Measurements from ENCODE around the gene TTC16.

The TTC16 gene

DNA sequence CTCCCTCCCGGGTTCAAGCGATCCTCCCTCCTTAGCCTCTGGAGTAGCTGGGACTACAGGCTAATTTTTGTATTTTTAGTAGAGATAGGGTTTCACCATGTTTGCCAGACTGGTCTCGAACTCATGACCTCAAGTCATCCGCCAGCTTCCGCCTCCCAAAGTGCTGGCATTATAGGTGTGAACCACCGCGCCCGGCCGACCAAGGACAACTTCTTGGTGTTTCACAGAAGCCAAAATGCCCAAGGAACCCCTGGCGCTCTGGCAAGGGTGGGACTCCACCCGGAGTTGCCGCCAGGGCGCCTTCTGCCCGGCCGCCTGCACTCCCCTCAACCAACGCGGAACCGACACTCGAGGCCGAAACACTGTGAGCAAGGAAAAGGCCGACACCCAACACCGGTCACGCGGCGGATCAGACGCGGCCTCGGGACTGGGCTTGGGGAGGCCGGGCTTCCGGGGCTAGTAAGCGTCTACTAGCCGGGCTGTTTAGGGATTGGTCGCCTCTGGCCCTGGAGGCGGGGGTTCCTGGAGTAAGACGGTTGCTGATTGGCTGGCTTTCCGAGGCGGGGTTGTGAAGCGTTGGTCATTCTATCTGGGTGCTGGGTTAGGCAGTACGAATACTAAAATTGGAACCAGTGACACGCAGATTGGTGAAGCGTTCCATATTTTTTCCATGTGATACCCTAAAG, 16.8 kb upstream of the TTC16 start:
- DNase-seq = peak; percentile 78

DNA sequence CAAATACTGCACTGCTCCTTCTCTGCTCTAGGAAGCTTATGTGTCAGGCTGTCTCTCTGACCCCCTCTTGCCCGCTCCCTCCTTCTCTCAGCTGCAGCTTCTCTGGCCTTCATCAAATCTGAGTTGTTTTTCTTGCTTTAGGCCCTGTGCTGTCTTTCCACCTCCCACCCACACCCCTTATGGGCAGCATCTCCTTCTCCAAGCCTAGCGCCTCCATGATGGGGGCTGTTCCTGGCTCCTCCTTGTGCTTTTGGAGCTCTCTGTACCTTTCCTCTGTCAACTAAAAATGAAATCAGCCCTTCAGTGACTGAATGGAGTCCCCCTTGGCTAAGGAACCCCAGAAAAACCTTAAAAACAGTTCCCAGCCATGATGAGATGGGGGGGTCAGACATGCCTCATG, 15.7 kb upstream of the TTC16 start:
- DNase-seq = no peak

DNA sequence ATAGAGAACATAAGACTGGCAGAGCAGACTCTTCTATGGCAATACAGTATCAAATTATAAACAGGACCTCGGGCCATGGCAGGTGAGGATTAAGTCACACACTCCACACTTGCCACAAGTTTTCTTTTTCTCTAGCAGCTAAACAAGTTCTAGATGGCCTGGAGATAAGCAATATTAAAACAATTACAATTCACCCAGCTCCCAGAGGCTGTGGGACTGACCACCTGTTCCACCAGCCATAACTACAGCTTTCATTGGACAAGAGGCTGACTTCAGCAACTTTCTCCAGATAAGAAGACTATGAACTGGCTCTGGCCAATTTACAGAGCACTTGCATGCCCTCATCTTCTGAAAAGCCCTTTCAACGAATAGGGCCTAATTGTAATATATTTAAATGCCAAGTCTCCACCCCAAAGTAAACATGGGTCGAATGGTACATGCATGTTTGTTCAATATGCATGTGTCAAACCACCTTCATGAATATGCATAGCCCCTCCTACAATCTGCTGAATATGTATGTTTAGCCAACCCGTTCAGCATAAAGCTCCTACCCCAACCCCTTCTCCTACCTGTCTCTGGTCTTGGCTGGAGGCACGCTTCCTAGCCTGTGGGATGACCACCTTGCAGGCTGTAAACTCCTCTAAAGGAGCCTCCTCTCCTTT, 15.2 kb upstream of the TTC16 start:
- no peak for DNase-seq

DNA sequence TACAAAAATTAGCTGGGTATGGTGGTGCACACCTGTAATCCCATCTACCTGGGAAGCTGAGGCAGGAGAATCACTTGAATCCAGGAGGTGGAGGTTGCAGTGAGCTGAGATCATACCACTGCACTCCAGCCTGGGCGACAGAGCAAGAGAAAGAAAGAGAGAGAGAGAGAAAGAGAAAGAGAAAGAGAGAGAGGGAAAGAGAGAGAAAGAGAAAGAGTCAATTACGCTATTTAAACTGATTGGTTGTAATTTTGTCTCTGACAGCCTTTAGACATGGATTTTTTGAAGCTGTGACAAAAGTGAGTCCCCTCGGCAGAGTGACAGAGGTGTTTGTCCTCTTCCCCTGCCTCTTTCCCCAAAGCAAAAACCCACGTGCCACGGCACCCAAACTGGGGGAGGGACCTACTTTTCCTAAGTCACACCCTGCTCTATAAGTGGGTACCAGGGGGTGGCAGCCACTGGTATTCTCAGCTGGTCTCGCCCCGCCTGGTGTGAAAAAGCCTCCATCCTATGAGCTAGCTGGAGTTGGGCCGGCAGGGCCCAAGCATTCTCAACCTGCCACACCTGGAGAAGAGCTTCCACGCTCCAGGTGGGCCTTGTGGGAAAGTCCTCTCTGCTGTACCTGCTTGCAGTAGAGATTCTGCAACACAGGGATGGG, 12.5 kb upstream of the TTC16 start:
- DNase-seq = no peak

- no peak for DNase-seq
Observed at GRCh38 chr9:127705577-127706379, 10.1 kb upstream of the TTC16 start.

- DNase-seq = no peak
Observed at GRCh38 chr9:127706836-127707241, 9.0 kb upstream of the TTC16 start, which contains the start of gene CFAP157. Gene CFAP157, plus strand, starts transcription at chr9:127706988. Its CDS starts 44 bp downstream, at chr9:127707032.

- peak; percentile 43 for DNase-seq
Observed at GRCh38 chr9:127707766-127708165, 8.1 kb upstream of the TTC16 start.

DNA sequence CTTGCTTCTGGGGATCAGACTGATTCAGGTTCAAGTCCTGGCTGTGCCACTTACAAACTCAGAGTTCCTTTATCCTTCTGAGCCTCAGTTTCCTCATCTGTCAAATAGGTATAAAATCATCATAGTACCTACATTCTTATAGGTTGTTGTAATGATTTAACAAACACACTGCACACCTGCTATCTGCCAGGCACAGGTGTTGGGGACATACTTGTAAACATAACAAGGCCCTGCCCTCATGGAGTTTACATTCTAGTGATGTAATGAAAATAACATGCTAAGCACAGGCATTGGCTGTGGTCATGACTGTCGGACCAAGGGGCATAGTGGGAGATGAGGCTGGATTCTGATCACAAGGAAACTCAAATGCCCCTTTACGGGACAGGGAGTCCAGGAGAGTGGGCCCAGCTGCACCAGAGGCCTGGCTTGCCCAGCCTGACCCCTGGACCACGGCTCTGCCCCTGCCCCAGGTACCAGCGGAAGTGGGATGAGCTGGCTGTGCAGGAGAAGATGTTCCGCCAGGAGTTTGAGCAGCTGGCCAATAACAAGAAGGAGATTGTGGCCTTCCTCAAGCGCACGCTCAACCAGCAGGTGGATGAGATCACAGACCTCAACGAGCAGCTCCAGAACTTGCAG, 6.8 kb upstream of the TTC16 start:
- DNase-seq = no peak

DNA sequence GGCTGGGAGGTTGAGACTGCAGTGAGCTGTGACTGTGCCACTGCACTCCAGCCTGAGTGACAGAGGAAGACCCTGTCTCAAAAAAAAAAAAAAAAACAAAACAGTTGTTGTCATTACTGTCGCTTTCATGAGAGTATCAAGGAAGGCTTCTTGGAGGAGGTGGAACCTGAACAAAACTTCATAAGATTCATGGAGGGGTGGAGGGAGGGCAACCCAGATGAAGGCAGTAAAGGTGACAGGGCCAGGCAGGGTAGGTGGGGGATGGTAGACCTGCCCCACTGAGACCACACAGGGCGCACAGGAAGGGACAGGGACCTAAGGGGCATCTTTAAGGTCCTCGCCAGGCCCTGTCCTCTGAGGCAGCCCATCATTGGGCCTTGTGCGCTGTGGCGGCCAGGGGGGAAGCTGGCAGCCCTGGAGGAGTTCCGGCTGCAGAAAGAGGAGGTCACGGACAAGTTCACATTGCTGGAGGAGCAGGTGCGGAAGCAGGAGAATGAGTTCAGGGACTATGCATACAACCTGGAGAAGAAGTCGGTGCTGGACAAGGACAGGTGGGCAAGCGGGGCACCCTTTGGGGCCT, 5.6 kb upstream of the TTC16 start:
- DNase-seq = no peak

GRCh38 chr9:127711226-127711701, 4.6 kb upstream of the TTC16 start:
- DNase-seq = no peak

DNA sequence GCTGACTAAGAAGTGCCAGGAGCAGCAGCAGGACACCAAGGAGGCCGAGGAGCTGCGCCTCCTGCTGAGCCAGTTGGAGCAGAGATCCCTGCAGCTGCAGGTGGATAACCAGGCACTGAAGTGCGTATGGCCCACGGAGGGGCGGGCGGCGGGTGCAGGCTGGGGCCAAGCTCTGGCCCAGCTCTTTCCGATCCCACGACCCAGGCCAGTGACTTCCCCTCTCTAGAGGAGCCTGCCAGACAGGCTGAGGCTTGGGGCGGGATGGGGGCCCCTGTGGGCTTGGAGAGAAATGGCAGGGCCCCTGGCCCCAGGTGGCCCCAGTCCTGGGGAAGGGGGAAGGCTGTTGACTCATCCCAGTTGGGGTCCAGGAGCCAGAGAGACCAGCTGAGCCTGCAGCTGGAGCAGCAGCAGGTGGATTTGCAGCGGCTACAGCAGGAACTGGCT, 4.0 kb upstream of the TTC16 start:
- DNase-seq = no peak

DNA sequence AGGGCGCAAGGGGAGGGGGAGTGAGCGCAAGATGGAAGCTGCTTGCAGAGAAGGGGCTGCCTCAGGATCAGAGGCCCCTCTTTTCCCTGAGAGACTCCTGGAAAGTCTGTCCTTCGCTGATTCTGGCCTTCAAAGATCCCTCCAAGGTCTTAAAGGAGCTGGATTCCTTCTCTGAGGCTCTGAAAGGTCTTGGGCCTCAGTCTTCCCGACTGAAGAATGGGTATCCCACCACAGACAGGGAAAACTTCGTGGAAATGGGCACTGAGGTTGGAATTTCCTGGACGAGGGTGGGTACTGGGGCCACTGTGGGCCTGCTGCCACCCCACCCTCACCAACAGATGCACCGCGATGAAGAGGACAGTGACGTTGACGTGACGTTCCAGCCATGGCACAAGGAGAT, 3.5 kb upstream of the TTC16 start:
- DNase-seq = no peak

- no peak for DNase-seq
Observed at GRCh38 chr9:127712867-127713266, 3.0 kb upstream of the TTC16 start.

DNA sequence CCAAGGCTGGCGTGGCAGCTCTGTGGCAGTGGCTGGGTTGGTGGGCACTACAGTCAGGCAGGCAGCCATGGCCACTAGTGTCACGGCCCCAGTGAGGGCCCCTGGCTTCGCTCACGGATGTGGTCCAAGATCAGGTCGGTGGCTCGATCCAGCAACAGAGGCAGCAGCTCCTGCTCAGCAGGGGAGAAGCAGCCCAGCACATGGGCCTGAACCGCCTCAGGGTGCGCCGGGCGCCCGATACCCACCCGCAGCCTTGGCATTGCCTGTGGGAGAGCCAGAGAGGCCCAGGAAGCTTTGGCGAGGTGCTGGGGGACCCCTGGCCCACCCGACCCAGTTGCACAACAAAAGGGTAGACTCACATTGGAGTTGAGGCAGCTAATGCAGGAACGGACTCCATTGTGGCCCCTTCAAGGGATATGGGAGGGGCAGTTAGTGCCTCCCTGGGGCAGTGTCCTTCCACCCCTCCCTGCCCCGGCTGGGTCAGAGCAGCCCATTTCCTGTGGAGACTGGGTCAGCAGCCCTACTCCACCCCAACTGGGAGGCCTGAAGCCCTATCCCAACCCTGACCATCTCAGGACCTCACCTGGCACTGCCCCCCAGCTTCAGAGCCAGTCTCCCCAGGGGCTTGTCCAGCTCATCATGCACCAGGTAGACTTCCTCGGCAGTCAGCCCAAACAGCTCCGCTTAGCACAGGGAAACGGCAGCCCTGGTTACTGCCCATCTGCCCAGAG, 1.7 kb upstream of the TTC16 start:
- DNase-seq = no peak

DNA sequence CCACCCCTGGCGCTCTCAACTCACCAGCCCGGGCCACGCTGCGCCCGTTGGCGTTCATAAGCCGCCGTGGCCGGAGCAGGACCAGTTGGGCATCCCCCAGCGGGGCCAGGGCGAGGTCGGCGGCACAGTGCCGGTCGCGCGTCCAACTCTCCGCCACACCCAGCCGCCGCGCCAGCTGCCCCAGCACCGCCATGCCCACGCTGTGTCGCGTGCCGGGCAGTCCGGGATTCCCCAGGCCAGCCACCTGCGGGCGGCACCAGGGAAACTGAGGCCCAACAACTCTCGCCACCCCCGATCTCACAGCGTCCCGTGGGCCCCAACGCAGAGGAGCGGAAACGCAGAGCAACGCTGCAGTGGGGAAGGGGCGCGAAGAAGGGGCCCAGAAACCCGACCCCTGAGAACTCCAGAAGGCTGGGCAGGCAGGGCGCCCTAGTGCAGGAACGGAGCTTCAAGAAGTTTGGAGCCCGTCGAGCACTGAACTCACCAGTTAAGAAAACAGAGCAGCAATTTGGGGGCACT, 869 bp upstream of the TTC16 start:
- no peak for DNase-seq

GRCh38 chr9:127716412-127716811, 533 bp downstream of the TTC16 start:
- DNase-seq = no peak

GRCh38 chr9:127717766-127718165, 1.9 kb downstream of the TTC16 start:
- DNase-seq = no peak

GRCh38 chr9:127720031-127720864, 4.4 kb downstream of the TTC16 start:
- peak; percentile 12 for DNase-seq

DNA sequence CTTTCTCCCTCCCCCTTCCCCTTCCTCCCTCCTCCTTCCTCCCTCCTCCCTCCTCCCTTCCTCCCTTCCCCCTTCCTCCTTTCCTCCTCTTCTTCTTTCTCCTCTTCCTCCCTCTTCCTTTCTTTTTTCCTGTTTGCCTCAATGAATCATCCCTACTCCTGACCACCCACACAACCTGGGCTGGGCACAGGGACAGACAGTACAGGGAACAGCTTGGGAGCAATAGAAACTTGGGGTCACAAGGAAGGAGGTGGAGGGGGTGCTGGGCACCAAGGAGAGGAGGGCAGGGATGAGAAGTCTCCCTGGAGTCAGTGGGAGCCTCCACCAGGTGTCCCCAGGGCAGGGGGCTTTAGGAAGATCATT, 5.0 kb downstream of the TTC16 start:
- no peak for DNase-seq

- DNase-seq = no peak
Observed at GRCh38 chr9:127721391-127721821, 5.5 kb downstream of the TTC16 start.

All from central memory CD4-positive, alpha-beta T cell (primary cell).